Osteocyte (in vitro differentiated cells): ENCODE results near the gene MPPED2. TPM values are rescaled to one million over a fixed set of nuclear protein-coding genes. Genes with fewer than 3 reads are reported as not detected.

Experiments used
- DNase-seq: peaks from one replicate; pipeline ENCODE4 v3.0.0; 2021; ENCODE audit warnings: mixed read lengths; ENCODE audit not compliant: unreplicated experiment; ENCODE audit errors: extremely low spot score
- H3K27ac Mint-ChIP-seq: one replicate; pipeline ENCODE4 v1.8.0; 2021; ENCODE audit warnings: mild to moderate bottlenecking, mixed read lengths; ENCODE audit not compliant: unreplicated experiment
- H3K27me3 Mint-ChIP-seq: one replicate; pipeline ENCODE4 v1.8.0; 2021; ENCODE audit warnings: mixed read lengths; ENCODE audit not compliant: unreplicated experiment
- H3K36me3 Mint-ChIP-seq: one replicate; pipeline ENCODE4 v1.8.0; 2021; ENCODE audit warnings: mixed read lengths; ENCODE audit not compliant: unreplicated experiment
- H3K4me1 Mint-ChIP-seq: one replicate; pipeline ENCODE4 v1.8.0; 2021; ENCODE audit warnings: mixed read lengths; ENCODE audit not compliant: unreplicated experiment
- H3K4me3 Mint-ChIP-seq: one replicate; pipeline ENCODE4 v1.8.0; 2021; ENCODE audit warnings: mild to moderate bottlenecking, moderate library complexity, mixed read lengths; ENCODE audit not compliant: unreplicated experiment
- H3K9me3 Mint-ChIP-seq: one replicate; pipeline ENCODE4 v1.8.0; 2021; ENCODE audit warnings: mixed read lengths; ENCODE audit not compliant: unreplicated experiment
- CTCF ChIP-seq: fragments of 200-600 bp; sonication (generic); IDR thresholded peaks from 2 replicates; pipeline ENCODE4 v1.5.0; 2021; ENCODE audit warnings: antibody characterized with exemption, mild to moderate bottlenecking, moderate library complexity
- total RNA-seq: library from RNA; stranded (reverse); gene quantifications from 2 replicates; pipeline ENCODE4 v1.2.1, GENCODE V29; 2021

MPPED2 gene
- total RNA-seq, 1 donor from 2014 or later, result not detected

GRCh38 chr11:30471244-30471643 lies 114.9 kb downstream of the MPPED2 start:
- no peaks in the 10 kb centered on the region for H3K4me1 Mint-ChIP-seq
- no peak overlapping the region for H3K4me3 Mint-ChIP-seq
- no peaks in the 10 kb centered on the region for H3K36me3 Mint-ChIP-seq
- H3K9me3 Mint-ChIP-seq, result no peaks in the 10 kb centered on the region
- no peak for TF ChIP-seq CTCF
- peaks cover 4% of the 10 kb centered on the region for H3K27me3 Mint-ChIP-seq
- H3K27ac Mint-ChIP-seq, result no peak overlapping the region
- no peak for DNase-seq

- no peaks in the 10 kb centered on the region for H3K4me1 Mint-ChIP-seq
- H3K27ac Mint-ChIP-seq, result no peak overlapping the region
- H3K9me3 Mint-ChIP-seq, result no peaks in the 10 kb centered on the region
- no peak overlapping the region for H3K4me3 Mint-ChIP-seq
- H3K27me3 Mint-ChIP-seq, result no peaks in the 10 kb centered on the region
- no peaks in the 10 kb centered on the region for H3K36me3 Mint-ChIP-seq
- DNase-seq, result no peak
- no peak for TF ChIP-seq CTCF
Observed at GRCh38 chr11:30468881-30469280, 117.3 kb downstream of the MPPED2 start.

GRCh38 chr11:30467176-30467575 lies 119.0 kb downstream of the MPPED2 start:
- DNase-seq, result no peak
- TF ChIP-seq CTCF, result no peak
- Mint-ChIP-seq H3K4me3 (no peak overlapping the region), H3K27me3 (peaks cover 2% of the 10 kb centered on the region), H3K4me1 (no peaks in the 10 kb centered on the region), H3K27ac (no peak overlapping the region), H3K36me3 (no peaks in the 10 kb centered on the region), H3K9me3 (no peaks in the 10 kb centered on the region)

- no peak for DNase-seq
- no peak for TF ChIP-seq CTCF
- Mint-ChIP-seq H3K4me3 (no peak overlapping the region), H3K4me1 (no peaks in the 10 kb centered on the region), H3K9me3 (no peaks in the 10 kb centered on the region), H3K36me3 (no peaks in the 10 kb centered on the region), H3K27ac (no peak overlapping the region), H3K27me3 (peaks cover 2% of the 10 kb centered on the region)
Observed at GRCh38 chr11:30465623-30466022, 120.5 kb downstream of the MPPED2 start.

GRCh38 chr11:30465192-30465591 lies 121.0 kb downstream of the MPPED2 start:
- no peak for DNase-seq
- Mint-ChIP-seq H3K27me3 (peaks cover 2% of the 10 kb centered on the region), H3K9me3 (no peaks in the 10 kb centered on the region), H3K4me1 (no peaks in the 10 kb centered on the region), H3K27ac (no peak overlapping the region), H3K4me3 (no peak overlapping the region), H3K36me3 (no peaks in the 10 kb centered on the region)
- no peak for TF ChIP-seq CTCF
